GM12878 (cell line): Measurements from ENCODE around the gene VIT. TPM values are rescaled to one million over a fixed set of nuclear protein-coding genes. Genes with fewer than 3 reads are reported as not detected.

Experiments
- ATAC-seq: fragments of 200-7000 bp; cut with Tn5 transposase; 3 replicates; pipeline ENCODE4 v1.9.1; 2020; ENCODE audit warnings: mild to moderate bottlenecking, moderate library complexity
- BruUV-seq: library from RNA; stranded (reverse); fragments of 400-500 nt; replicated peaks from 2 replicates; lab custom pipeline; 2021; lab: Mats Ljungman, UMichigan
- CTCF ChIA-PET: fragments of 300-600 bp; sonication (Branson Sonifier 250); formaldehyde crosslinking; extraction: SDS; loops from one replicate; lab custom pipeline; 2021; ENCODE audit warnings: inconsistent platforms; lab: Yijun Ruan, JAX
- POLR2A ChIA-PET: fragments of 350-600 bp; formaldehyde crosslinking; extraction: SDS; loops from one replicate; lab custom pipeline; 2021; ENCODE audit warnings: inconsistent platforms; lab: Charles Lee
- RAD21 ChIA-PET: fragments of 300-600 bp; sonication (Branson Sonifier 250); formaldehyde crosslinking; loops from one replicate; lab custom pipeline; 2023; ENCODE audit warnings: antibody characterized with exemption; ENCODE audit not compliant: unreplicated experiment; lab: Charles Lee
- SMC1A ChIA-PET: fragments of 300-600 bp; sonication (Branson Sonifier 250); formaldehyde crosslinking; loops from one replicate; lab custom pipeline; 2023; ENCODE audit not compliant: unreplicated experiment, uncharacterized antibody; lab: Charles Lee
- DNase-seq: peaks from one replicate; pipeline ENCODE4 v3.0.0-alpha.2; 2011; ENCODE audit warnings: low read depth, low spot score
- FAIRE-seq: peaks from 3 replicates; lab custom pipeline; 2011; peaks lifted over from hg19 to GRCh38; lab: Jason Lieb, UNC
- H2AFZ ChIP-seq: 2 replicates; pipeline ENCODE4 v1.6.0; 2011; ENCODE audit warnings: low read depth, low read length, control low read depth; ENCODE audit not compliant: control insufficient read depth
- H3K27ac ChIP-seq: 2 replicates; pipeline ENCODE4 v1.5.1; 2011; ENCODE audit warnings: control low read depth; ENCODE audit not compliant: control insufficient read depth, insufficient read depth
- H3K27me3 ChIP-seq, 2 experiments: replicated peaks in 1 of 2; 2 replicates each; pipeline versions ENCODE4 v1.6.0 to v1.6.1; 2011; ENCODE audit warnings: low read length in 1 of 2; ENCODE audit not compliant: control insufficient read depth in 2 of 2, insufficient read depth in 2 of 2
- H3K36me3 ChIP-seq, 2 experiments: 2 replicates each; pipeline ENCODE4 v1.5.1; 2011; ENCODE audit warnings: low read length in 1 of 2; ENCODE audit not compliant: control insufficient read depth in 2 of 2, insufficient read depth in 2 of 2
- H3K4me1 ChIP-seq: 2 replicates; pipeline ENCODE4 v1.6.1; 2011; ENCODE audit warnings: mild to moderate bottlenecking, low read length, moderate library complexity, mixed read lengths; ENCODE audit not compliant: control insufficient read depth, insufficient read depth
- H3K4me2 ChIP-seq: 2 replicates; pipeline ENCODE4 v1.6.0; 2011; ENCODE audit warnings: control low read depth; ENCODE audit not compliant: control insufficient read depth, insufficient read depth
- H3K4me3 ChIP-seq: fragments of 200-600 bp; sonication (generic); 2 replicates; pipeline ENCODE4 v1.5.1; 2016
- H3K79me2 ChIP-seq: 2 replicates; pipeline ENCODE4 v1.6.0; 2011; ENCODE audit warnings: low read length; ENCODE audit not compliant: control insufficient read depth, insufficient read depth
- H3K9ac ChIP-seq: 2 replicates; pipeline ENCODE4 v1.8.0; 2011; ENCODE audit warnings: low read length, control low read depth, mixed read lengths; ENCODE audit not compliant: control insufficient read depth, insufficient read depth
- H3K9me3 ChIP-seq: replicated peaks from 3 replicates; pipeline ENCODE4 v1.5.1; 2011; ENCODE audit warnings: mild to moderate bottlenecking, low read length; ENCODE audit not compliant: control insufficient read depth, insufficient read depth
- H4K20me1 ChIP-seq: 2 replicates; pipeline ENCODE4 v1.6.0; 2011; ENCODE audit not compliant: control insufficient read depth, insufficient read depth
- CBX5 ChIP-seq: sonication (generic); IDR thresholded peaks from 2 replicates; pipeline ENCODE4 v1.6.1; 2016; ENCODE audit warnings: low read depth, moderate library complexity, mild to moderate bottlenecking, inconsistent platforms
- REST ChIP-seq: IDR thresholded peaks from 2 replicates; pipeline ENCODE4 v1.6.1; 2012; ENCODE audit warnings: mild to moderate bottlenecking, low read depth, low read length
- RUNX3 ChIP-seq: IDR thresholded peaks from 2 replicates; pipeline ENCODE4 v1.6.1; 2012; ENCODE audit warnings: low read length, inconsistent platforms
- in situ Hi-C: fragments of 300-500 bp; cut with MboI; formaldehyde crosslinking; loops from 9 replicates; pipeline ENCODE4 v1.14.3; 2018; ENCODE audit warnings: mixed read lengths
- intact Hi-C: fragments of 100-400 bp; cut with micrococcal nuclease; formaldehyde crosslinking; loops from one replicate; pipeline ENCODE4 v1.14.2; 2022; ENCODE audit not compliant: unreplicated experiment
- polyA plus RNA-seq, 11 experiments: library from polyadenylated mRNA; depleted of rRNA in 4 of 11; unstranded in 6 of 11; stranded (reverse) in 5 of 11; fragments of >200 nt; fragmentation: Nextera tagmentation in 4 of 11; fragmentation: Illumina TruSeq in 1 of 11; extraction: Ambion mirVana in 4 of 11; extraction: Trizol in 1 of 11; gene quantifications; 1 replicate in 1 of 11; 2 replicates in 10 of 11; pipeline versions ENCODE4 v1.2.1 to v1.2.3, GENCODE V29; 2011 to 2016; ENCODE audit warnings: inconsistent platforms in 2 of 11, missing spikeins in 2 of 11, low read depth in 1 of 11
- total RNA-seq, 4 experiments: library from RNA; depleted of rRNA in 3 of 4; stranded (reverse); fragments of >200 nt in 3 of 4; fragmentation: Illumina TruSeq in 1 of 4; extraction: Trizol in 1 of 4; gene quantifications; 2 replicates each; pipeline versions ENCODE4 v1.2.1 to v1.2.3, GENCODE V29; 2013 to 2021

The VIT gene
- total and polyA plus RNA-seq, 10 of the 15 experiments (the other 5 are each of a cell fraction or from before 2014, with no cell fraction given): 0.05 to 0.14 TPM; not detected in 8

DNA sequence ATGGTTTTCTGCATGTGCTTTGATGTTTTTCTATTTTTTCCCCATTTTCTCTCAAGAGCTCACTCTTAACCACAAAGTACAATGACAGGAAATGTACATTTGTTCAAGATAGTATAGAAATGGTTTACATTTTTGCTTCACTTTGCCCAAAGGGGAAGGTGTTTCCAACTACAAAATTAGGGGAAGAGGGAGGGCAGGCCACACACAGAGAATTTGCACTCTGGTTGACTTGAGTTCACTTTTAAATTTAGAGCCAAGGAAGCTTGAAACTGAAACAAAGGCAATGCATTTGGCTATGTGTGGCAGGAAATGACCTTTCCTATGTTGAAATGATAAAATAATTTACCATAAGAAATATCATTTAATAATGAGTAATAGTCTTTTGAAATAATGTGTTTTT is 19.1 kb upstream of the VIT start:
- CTCF ChIA-PET: interaction anchor here (0.6 to 1.3 kb wide), 3 partner anchors 9 to 131 kb away, joined by 3 to 6 read pairs (median 4); no protein-coding TSS in a partner anchor
- no TSS peak for BruUV-seq
- no peak for DNase-seq
- Histone ChIP-seq H3K27ac (no peak overlapping the region), H3K4me1 (no peaks in the 10 kb centered on the region), H3K27me3 (no peaks in the 10 kb centered on the region), H3K4me2 (no peak overlapping the region), H3K36me3 (no peaks in the 10 kb centered on the region), H3K9me3 (no peaks in the 10 kb centered on the region; the same call in 2 of the 3 replicates), H3K9ac (no peak overlapping the region), H2AFZ (no peak overlapping the region), H3K79me2 (no peaks in the 10 kb centered on the region), H3K4me3 (no peak overlapping the region), H4K20me1 (no peaks in the 10 kb centered on the region)
- no peak for FAIRE-seq
- POLR2A ChIA-PET: no interaction called here
- intact Hi-C loops (no loop called here), in situ Hi-C loops (no loop called here)
- RAD21 ChIA-PET: no interaction called here
- TF ChIP-seq CBX5 (no peak), REST (no peak), RUNX3 (peak; percentile 45)
- ATAC-seq: no peak
- SMC1A ChIA-PET: interaction anchor here (1.2 kb wide), 1 partner anchor 13 kb away, joined by 3 read pairs; no protein-coding TSS in a partner anchor
